HEK293 (cell line): ENCODE results near the gene TTC34.

Source experiments
- ZBTB8A ChIP-seq: fragments of 450-650 bp; formaldehyde crosslinking; IDR thresholded peaks from 2 replicates; pipeline ENCODE4 v1.5.1; 2016; ENCODE audit warnings: missing biosample characterization, missing genetic modification characterization
- ZNF121 ChIP-seq: fragments of 450-650 bp; formaldehyde crosslinking; IDR thresholded peaks from 2 replicates; pipeline ENCODE4 v1.5.1; 2016; ENCODE audit warnings: missing biosample characterization, missing genetic modification characterization
- ZNF510 ChIP-seq: fragments of 450-650 bp; formaldehyde crosslinking; IDR thresholded peaks from 2 replicates; pipeline ENCODE4 v1.5.1; 2018; ENCODE audit warnings: mild to moderate bottlenecking, missing genetic modification characterization, missing biosample characterization; ENCODE audit not compliant: insufficient replicate concordance
- ZNF514 ChIP-seq: fragments of 450-650 bp; formaldehyde crosslinking; IDR thresholded peaks from 2 replicates; pipeline ENCODE4 v1.5.1; 2016; ENCODE audit warnings: missing biosample characterization, missing genetic modification characterization
- ZNF561 ChIP-seq: fragments of 450-650 bp; IDR thresholded peaks from 2 replicates; pipeline ENCODE4 v1.5.1; 2018; ENCODE audit warnings: missing biosample characterization, missing genetic modification characterization, borderline replicate concordance
- ZNF776 ChIP-seq: fragments of 450-650 bp; formaldehyde crosslinking; IDR thresholded peaks from 2 replicates; pipeline ENCODE4 v1.5.0; 2017; ENCODE audit warnings: missing biosample characterization, missing genetic modification characterization, borderline replicate concordance
- ZNF843 ChIP-seq: fragments of 450-650 bp; formaldehyde crosslinking; IDR thresholded peaks from 2 replicates; pipeline ENCODE4 v1.5.1; 2016; ENCODE audit warnings: missing biosample characterization, missing genetic modification characterization
- TF ChIP-seq, protein P1 (sequence below): fragments of 450-650 bp; formaldehyde crosslinking; IDR thresholded peaks from 2 replicates; pipeline ENCODE4 v1.5.1; 2016; ENCODE audit warnings: missing biosample characterization, missing genetic modification characterization
- TF ChIP-seq, protein P2 (sequence below): fragments of 450-650 bp; formaldehyde crosslinking; IDR thresholded peaks from 2 replicates; pipeline ENCODE4 v1.5.1; 2016; ENCODE audit warnings: missing biosample characterization, missing genetic modification characterization
- TF ChIP-seq, protein P3 (sequence below): fragments of 450-650 bp; formaldehyde crosslinking; IDR thresholded peaks from 2 replicates; pipeline ENCODE4 v1.5.1; 2016; ENCODE audit warnings: missing biosample characterization, missing genetic modification characterization
- TF ChIP-seq, protein P4 (sequence below): fragments of 450-650 bp; formaldehyde crosslinking; optimal IDR thresholded peaks from 2 replicates; pipeline ENCODE3; 2016; ENCODE audit warnings: missing biosample characterization, mild to moderate bottlenecking, missing genetic modification characterization
- TF ChIP-seq, protein P5 (sequence below): fragments of 450-650 bp; formaldehyde crosslinking; IDR thresholded peaks from 2 replicates; pipeline ENCODE4 v1.5.1; 2016; ENCODE audit warnings: missing biosample characterization, missing genetic modification characterization
- TF ChIP-seq, protein P6 (sequence below): sonication (generic); formaldehyde crosslinking; IDR thresholded peaks from 2 replicates; pipeline ENCODE4 v1.8.1; 2022; ENCODE audit warnings: mild to moderate bottlenecking, moderate library complexity, missing genetic modification reagents

DNA sequence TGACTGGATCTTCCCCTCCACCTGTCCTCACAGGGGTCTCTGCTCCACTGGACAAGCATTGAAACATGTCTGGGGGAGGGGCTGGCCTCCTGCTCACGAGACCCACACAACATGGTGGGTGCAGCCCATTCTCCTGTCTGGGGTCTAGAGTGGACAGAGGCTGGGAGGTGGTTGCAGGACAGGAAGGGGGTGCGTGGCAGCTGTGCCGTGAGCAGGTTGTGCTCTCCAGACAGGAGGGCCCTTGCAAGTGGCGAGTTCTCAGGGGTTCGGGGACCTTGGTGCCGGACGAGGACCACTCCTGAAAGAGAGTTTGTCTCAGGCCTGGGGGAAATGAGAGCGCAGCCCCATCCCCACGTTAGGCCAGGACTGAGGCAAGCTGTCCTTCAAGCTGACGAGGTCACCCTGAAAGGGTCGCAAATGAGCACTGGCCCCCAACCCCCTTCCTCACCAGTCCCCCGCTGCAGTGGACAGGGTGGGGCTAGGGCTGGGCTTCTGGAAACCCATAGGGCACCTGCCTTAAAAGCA lies 21.2 kb upstream of the TTC34 start:
- TF ChIP-seq, protein P1, sequence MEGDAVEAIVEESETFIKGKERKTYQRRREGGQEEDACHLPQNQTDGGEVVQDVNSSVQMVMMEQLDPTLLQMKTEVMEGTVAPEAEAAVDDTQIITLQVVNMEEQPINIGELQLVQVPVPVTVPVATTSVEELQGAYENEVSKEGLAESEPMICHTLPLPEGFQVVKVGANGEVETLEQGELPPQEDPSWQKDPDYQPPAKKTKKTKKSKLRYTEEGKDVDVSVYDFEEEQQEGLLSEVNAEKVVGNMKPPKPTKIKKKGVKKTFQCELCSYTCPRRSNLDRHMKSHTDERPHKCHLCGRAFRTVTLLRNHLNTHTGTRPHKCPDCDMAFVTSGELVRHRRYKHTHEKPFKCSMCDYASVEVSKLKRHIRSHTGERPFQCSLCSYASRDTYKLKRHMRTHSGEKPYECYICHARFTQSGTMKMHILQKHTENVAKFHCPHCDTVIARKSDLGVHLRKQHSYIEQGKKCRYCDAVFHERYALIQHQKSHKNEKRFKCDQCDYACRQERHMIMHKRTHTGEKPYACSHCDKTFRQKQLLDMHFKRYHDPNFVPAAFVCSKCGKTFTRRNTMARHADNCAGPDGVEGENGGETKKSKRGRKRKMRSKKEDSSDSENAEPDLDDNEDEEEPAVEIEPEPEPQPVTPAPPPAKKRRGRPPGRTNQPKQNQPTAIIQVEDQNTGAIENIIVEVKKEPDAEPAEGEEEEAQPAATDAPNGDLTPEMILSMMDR (tag by site-specific recombination): no peak
- TF ChIP-seq ZNF776 (no peak), ZNF561 (no peak), ZBTB8A (tag by site-specific recombination) (no peak), ZNF121 (tag by site-specific recombination) (no peak), ZNF510 (tag by site-specific recombination) (no peak), ZNF843 (tag by site-specific recombination) (no peak), ZNF514 (tag by site-specific recombination) (no peak)
- TF ChIP-seq, protein P2, sequence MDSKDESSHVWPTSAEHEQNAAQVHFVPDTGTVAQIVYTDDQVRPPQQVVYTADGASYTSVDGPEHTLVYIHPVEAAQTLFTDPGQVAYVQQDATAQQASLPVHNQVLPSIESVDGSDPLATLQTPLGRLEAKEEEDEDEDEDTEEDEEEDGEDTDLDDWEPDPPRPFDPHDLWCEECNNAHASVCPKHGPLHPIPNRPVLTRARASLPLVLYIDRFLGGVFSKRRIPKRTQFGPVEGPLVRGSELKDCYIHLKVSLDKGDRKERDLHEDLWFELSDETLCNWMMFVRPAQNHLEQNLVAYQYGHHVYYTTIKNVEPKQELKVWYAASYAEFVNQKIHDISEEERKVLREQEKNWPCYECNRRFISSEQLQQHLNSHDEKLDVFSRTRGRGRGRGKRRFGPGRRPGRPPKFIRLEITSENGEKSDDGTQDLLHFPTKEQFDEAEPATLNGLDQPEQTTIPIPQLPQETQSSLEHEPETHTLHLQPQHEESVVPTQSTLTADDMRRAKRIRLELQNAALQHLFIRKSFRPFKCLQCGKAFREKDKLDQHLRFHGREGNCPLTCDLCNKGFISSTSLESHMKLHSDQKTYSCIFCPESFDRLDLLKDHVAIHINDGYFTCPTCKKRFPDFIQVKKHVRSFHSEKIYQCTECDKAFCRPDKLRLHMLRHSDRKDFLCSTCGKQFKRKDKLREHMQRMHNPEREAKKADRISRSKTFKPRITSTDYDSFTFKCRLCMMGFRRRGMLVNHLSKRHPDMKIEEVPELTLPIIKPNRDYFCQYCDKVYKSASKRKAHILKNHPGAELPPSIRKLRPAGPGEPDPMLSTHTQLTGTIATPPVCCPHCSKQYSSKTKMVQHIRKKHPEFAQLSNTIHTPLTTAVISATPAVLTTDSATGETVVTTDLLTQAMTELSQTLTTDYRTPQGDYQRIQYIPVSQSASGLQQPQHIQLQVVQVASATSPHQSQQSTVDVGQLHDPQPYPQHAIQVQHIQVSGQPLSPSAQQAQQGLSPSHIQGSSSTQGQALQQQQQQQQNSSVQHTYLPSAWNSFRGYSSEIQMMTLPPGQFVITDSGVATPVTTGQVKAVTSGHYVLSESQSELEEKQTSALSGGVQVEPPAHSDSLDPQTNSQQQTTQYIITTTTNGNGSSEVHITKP (tag by site-specific recombination): no peak
- TF ChIP-seq, protein P3, sequence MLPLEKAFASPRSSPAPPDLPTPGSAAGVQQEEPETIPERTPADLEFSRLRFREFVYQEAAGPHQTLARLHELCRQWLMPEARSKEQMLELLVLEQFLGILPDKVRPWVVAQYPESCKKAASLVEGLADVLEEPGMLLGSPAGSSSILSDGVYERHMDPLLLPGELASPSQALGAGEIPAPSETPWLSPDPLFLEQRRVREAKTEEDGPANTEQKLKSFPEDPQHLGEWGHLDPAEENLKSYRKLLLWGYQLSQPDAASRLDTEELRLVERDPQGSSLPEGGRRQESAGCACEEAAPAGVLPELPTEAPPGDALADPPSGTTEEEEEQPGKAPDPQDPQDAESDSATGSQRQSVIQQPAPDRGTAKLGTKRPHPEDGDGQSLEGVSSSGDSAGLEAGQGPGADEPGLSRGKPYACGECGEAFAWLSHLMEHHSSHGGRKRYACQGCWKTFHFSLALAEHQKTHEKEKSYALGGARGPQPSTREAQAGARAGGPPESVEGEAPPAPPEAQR (tag by site-specific recombination): no peak
- TF ChIP-seq, protein P4, sequence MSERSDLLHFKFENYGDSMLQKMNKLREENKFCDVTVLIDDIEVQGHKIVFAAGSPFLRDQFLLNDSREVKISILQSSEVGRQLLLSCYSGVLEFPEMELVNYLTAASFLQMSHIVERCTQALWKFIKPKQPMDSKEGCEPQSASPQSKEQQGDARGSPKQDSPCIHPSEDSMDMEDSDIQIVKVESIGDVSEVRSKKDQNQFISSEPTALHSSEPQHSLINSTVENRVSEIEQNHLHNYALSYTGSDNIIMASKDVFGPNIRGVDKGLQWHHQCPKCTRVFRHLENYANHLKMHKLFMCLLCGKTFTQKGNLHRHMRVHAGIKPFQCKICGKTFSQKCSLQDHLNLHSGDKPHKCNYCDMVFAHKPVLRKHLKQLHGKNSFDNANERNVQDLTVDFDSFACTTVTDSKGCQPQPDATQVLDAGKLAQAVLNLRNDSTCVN (tag by site-specific recombination): no peak
- TF ChIP-seq, protein P5, sequence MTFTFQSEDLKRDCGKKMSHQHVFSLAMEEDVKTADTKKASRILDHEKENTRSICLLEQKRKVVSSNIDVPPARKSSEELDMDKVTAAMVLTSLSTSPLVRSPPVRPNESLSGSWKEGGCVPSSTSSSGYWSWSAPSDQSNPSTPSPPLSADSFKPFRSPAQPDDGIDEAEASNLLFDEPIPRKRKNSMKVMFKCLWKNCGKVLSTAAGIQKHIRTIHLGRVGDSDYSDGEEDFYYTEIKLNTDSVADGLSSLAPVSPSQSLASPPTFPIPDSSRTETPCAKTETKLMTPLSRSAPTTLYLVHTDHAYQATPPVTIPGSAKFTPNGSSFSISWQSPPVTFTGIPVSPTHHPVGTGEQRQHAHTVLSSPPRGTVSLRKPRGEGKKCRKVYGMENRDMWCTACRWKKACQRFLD (tag by site-specific recombination): no peak
- TF ChIP-seq, protein P6, sequence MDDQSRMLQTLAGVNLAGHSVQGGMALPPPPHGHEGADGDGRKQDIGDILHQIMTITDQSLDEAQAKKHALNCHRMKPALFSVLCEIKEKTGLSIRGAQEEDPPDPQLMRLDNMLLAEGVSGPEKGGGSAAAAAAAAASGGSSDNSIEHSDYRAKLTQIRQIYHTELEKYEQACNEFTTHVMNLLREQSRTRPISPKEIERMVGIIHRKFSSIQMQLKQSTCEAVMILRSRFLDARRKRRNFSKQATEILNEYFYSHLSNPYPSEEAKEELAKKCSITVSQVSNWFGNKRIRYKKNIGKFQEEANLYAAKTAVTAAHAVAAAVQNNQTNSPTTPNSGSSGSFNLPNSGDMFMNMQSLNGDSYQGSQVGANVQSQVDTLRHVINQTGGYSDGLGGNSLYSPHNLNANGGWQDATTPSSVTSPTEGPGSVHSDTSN (CRISPR knock-in tag): no peak
